GM19463 (cell line): ENCODE measurements around the gene PLCD1.

Source experiments
- ATAC-seq: cut with Tn5 transposase; IDR thresholded peaks from one replicate; pipeline ENCODE4 v1.9.1; 2021; ENCODE audit warnings: mild to moderate bottlenecking, moderate library complexity; ENCODE audit not compliant: unreplicated experiment

Gene PLCD1

GRCh38 chr3:38001456-38002081 lies 27.9 kb downstream of the PLCD1 start:
- no peak for ATAC-seq

- ATAC-seq, result no peak
Measured at GRCh38 chr3:38000965-38001455, 28.4 kb downstream of the PLCD1 start.

- ATAC-seq, result no peak
Measured at GRCh38 chr3:38000242-38000916, 29.1 kb downstream of the PLCD1 start.

DNA sequence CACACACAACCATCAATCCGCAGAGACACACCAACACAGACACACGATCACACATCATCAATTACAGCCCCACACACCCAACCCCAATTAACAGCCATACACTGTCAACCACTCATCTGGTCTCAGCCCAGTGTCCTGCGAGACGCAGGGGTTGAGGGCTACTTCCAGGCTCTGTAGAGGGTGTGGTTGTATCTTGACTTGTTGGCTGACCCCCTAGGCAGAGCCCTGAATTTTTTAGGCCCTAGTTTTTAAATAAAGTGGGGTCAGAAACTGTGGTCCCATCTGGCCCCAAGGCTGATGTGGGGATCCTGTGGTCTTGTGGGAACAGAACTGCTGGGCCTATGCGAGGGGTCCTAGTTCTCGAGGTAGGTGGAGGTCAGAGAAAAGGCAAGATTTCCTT lies 29.6 kb downstream of the PLCD1 start:
- ATAC-seq, result no peak

- no peak for ATAC-seq
Measured at GRCh38 chr3:37997791-37998370, 31.6 kb downstream of the PLCD1 start.

GRCh38 chr3:37997342-37997741 lies 32.1 kb downstream of the PLCD1 start:
- no peak for ATAC-seq

- peak; percentile 53 for ATAC-seq
Measured at GRCh38 chr3:37996785-37997301, 32.6 kb downstream of the PLCD1 start.

DNA sequence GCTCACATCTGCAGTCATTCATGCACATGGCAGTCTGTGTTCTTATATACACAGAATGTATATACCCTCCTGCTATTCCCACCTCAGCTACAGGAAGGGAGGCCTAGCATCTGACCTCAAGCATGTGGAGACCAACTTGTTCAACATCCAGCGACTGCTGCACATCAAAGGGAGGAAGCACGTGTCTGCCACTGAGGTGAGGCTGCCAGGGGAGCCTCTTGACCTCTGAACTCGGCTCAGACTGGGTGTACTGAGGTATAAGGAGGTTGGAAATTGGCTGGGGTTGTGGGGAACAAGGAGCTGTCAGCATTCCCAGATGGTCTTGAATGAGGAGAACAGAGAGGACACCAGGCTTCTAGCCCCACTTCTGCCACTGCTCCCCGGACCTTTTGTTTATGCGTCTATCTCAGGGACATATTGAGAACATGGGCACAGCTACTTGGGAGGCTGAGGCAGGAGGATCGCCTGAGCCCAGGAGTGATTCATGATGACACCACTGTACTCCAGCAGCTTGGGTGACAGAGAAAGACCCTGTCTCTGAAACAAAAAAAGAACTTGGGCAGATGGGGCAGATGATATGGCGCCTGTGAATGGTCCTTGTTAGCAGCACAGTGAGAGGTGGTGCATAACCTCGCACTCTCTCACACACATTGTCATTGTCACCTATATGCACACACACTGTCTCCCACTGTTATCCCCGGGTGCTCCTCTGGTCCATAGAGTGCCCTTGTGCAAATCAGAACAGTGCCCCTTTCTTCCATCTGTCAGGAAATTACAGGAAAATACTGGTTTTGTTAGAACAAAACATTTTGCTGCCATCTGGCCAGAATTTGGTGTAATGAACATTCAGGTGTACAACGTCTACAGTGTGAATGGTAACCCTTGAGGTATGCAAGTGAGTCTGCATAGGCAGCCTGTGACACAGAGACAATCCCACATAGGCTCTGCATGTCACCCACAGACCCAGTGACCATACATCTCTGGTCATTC lies 33.5 kb downstream of the PLCD1 start:
- ATAC-seq, result no peak

DNA sequence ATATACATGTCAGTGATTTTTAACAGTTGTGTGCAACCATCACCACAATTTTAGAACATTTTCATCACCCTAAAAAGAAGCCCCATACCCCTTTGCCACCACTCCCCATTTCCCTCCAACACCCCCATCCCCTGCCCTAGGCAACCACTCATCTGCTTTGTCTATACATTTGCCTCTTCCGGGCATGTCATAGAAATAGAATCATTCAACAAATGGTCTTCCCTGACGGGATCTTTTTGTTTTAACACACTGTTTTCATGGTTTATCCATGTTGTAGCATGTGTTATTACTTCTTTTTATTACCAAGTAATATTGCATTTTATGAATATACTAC lies 34.8 kb downstream of the PLCD1 start:
- no peak for ATAC-seq

GRCh38 chr3:37993820-37994638 lies 35.4 kb downstream of the PLCD1 start:
- peak; percentile 56 for ATAC-seq

GRCh38 chr3:37993460-37993819 lies 36.0 kb downstream of the PLCD1 start:
- no peak for ATAC-seq

- no peak for ATAC-seq
Measured at GRCh38 chr3:37993067-37993455, 36.4 kb downstream of the PLCD1 start.

GRCh38 chr3:37992271-37993066 lies 37.0 kb downstream of the PLCD1 start:
- no peak for ATAC-seq

DNA sequence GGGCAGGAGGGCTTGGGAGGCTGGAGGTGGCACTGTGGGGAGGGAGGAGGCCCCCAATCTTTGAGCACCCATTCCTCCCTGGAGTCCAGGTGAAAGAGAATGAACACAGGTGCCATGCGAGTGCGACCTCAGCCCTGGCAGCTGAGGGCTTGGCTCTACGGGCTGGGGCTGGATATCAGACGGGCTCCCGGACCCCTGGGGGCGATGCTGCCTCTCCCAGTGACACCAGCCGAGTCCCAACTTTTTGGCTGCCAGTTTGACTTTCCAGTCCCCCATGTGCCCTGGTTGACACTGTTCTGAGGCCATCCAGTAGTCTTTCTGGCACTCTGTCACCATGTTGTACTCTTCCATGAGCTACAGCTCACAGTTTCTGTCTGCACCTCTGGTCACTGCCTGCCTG lies 37.6 kb downstream of the PLCD1 start:
- no peak for ATAC-seq

DNA sequence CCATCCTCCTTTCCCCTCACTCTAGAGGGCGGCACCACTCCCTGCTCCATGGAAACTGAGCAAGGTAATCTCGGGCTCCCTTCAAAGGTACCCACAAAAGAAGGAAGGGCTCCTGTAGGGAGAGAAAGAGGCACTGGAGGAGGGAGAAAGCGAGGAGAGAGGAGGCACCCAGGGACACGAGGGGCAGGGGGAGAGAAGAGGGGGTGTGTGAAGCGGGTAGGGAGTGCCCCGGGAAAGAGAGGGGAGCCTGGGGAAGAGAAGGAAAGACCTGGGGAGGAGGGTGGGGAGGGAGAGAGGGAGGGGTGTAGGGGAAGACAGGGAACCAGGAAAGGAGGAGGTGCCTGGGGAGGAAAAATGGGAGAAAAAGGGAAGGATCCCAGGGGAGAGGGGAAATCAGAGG lies 38.3 kb downstream of the PLCD1 start:
- ATAC-seq, result no peak

GRCh38 chr3:37990527-37990926 lies 38.9 kb downstream of the PLCD1 start, which contains the start of gene VILL:
TSS of gene VILL (plus strand) at chr3:37990786. CDS start at chr3:37993673, 2,887 bp downstream.
- no peak for ATAC-seq

DNA sequence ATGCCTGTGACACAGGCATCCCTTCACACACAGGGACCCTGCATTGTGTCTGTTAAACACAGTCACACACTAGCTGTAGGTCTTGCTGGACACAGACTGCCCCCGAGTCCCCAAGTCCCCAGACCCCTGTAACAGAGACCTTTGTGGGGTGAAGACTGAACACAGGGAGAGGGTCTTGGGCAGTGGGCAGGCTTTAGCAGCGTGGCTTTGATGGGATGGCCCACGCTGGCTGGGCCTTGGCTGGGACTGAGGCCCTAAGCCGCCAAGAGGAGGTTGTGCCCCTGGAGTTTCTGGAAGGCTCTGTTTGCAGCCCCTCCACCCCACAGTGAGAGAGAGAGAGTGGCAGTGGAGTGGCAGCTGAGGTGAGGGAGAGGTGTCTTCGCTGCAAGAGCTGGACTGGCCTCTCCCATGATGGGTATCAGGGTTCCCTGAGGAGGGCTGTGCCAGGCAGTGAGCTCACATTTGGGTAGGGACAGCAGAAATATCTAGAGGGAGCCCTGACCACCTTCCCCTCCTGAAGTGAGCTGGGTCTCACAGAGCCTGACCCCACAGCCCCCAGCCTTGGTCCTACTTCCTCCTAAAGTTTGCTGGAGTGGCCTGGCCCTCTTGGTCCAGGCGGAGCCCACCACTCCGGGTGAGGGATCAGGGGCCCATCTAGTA lies 39.5 kb downstream of the PLCD1 start:
- ATAC-seq, result no peak

GRCh38 chr3:37988931-37989525 lies 40.4 kb downstream of the PLCD1 start:
- no peak for ATAC-seq
